Superior temporal gyrus (tissue), 1 donor: Measurements from ENCODE around the gene TIGD3.
"Not testable (repeated sequence)": the region's sequence is repeated elsewhere in the genome, so short reads cannot be mapped to it uniquely, and the experiment has no call there.

ENCODE experiments used
- DNase-seq: peaks from one replicate; pipeline ENCODE4 v3.0.0-alpha.2; 2016; ENCODE audit errors: extremely low spot score

TIGD3 gene

DNA sequence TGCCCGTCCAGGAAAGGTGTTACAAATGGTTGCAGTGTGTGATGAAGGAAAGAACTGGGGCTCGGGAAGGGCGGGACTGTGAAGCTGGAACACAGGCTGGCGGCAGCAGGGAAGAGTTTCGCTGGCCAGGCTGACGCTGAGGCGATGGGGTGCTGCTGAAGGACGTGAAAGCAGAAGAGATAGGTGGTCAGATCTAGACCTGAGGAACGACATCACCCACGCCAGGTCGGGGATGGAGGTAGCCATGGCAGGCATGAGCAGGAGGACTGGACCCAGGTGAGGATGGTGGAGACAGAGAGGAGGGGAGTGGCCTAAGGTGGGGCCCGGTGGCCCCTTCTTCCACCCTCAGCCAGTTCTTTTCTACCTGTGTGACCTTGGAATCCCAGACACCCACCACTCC lies 30.7 kb upstream of the TIGD3 start:
- no peak for DNase-seq

DNA sequence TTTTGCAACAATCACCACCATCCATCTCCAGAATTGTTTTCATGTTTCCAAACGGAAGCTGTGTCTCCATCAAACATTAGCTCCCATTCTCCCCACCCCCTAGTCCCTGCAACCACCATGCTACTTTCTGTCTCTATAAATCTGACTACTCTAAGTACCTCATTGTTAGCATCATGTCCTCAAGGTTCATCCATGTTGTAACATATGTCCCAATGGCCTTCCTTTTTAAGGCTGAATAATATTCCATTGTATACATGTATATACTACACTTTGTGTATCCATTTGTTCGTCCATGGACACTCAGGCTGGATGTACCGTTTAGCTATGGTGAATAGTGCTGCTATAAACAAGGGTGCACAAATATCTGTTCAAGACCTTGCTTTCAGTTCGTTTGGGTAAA lies 29.1 kb upstream of the TIGD3 start:
- no peak for DNase-seq

DNA sequence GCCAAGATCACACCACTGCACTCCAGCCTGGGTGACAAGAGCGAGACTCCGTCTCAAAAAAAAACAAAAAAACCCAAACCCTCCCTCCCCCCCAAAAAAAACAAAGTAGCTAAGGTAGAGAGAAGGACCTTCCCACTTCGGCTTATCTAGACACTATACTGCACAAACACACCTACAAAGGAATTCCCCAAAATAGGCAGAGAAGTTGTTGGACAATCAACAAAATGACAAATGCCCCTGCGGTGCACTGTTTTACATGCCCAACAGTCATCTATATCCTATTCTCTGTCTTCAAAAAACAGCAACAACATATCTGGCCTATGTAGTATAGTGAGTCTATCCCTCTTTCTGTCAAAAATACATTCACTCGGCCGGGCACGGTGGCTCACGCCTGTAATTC lies 27.5 kb upstream of the TIGD3 start:
- no peak for DNase-seq

DNA sequence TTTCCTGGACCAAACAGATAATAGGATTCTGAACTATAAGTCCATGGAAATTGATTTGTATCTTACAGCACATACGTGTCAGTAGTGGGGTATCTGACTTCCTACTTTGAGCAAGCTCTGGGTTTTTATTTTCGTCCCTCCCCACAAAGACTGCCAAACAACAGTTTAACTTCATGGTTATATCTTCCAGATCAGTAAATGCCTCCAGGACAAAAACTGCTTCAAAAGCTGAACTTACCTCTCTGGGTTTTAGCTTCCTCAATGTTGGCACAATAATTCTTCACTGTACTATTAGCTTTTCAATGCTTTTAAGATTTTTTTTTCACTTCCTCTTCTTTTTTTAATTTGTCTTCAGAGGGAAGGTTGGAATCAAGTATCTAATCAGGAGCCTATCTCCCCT lies 25.1 kb upstream of the TIGD3 start:
- DNase-seq: no peak

DNA sequence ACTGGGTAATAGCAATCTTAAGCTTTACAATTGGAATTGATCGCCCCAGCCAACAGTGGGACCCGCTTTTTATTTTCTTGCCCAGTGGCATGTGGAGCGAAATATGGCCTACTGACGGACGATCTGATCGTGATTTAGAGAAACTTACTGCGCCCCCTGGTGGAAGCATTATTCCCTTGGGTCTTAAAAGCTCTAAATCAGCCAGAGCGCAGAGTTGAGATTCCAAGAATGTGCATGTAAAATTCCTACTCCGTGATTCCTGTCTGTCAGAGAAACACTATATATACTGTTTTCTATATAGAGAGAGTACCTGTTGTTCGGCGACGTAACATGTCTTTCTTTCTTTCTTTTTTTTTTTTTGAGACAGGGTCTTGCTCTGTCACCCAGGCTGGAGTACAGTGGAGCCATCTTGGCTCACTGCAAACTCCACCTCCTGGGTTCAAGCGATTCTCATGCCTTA lies 24.6 kb upstream of the TIGD3 start:
- DNase-seq: peak; percentile 99

DNA sequence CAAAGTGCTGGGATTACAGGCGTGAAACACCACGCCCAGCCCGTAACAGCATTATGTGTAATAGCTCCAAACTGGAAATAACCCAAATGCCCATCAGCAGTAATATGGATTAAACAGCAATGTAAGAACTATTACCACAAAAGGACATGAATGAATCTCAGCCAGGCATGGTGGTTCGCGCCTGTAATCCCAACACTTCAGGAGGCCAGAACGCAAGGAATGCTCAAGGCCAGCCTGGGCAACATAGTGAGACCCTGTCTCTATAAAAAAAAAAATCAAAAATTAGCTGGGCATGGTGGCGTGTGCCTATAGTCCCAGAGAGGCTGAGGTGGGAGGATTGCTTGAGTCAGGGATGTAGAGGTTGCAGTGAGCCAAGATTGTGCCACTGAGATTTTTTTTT lies 24.0 kb upstream of the TIGD3 start:
- DNase-seq: no peak

DNA sequence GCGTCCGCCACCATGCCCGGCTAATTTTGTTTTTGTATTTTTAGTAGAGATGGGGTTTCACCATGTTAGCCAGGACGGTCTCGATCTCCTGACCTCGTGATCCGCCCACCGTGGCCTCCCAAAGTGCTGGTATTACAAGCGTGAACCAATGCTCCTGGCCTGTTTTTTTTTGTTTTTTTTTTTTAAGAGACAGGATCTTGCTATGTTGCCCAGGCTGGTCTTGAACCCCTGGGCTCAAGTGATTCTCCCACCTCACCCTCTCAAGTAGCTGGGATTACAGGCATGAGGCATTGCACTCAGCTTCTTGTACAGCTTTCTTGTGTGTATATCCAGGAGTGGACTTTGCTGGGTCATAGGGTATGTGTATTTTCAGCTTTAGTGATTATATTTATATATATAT lies 22.0 kb upstream of the TIGD3 start:
- not testable (repeated sequence) for DNase-seq

DNA sequence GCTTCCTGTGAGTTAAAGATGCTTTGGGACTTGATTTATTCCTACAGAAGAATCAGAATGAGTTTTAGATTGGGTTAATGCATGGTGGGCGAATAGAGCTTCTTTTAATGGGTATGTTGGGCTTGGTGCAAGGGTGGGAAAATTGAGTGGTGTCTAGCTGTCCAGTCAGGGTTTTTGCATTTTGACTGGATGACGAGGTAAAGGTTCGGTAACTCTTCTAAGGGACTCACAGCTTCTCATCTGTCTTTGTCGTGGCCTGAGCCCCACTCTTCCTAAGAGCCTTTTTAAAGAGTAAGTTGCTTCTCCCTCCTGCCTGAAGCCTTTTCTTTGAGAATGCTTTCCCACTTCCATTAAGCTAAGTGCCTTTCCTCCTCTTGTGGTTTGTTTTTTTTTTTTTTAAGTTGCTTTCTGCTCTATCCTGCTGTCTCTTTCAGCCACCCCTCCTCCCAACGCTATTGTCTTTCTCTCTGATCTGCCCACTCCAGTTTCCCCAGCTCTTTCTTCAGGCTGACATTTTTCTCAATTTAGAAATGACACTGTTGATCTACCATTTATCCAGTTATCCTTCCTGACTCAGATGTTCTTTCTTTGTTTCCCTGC lies 19.8 kb upstream of the TIGD3 start:
- no peak for DNase-seq

DNA sequence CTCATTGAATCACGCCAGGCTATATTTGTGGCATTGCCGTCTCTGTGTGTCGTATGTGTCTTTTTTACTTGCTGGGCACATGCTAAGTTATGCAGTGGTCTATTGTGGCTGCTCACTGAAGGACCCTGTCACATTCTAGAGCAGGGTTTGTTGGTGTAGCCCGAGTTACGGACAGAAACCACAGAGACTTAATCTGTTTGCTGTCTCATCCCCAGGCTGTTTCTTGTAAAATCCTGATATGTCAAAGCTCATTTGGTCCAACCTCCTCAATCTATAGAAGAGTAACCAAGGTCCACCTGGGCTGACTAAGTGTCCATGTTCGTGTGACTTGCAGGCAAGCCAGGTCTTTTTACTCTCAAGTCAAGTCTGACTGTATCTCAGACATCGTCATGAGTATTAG lies 15.9 kb upstream of the TIGD3 start:
- no peak for DNase-seq

DNA sequence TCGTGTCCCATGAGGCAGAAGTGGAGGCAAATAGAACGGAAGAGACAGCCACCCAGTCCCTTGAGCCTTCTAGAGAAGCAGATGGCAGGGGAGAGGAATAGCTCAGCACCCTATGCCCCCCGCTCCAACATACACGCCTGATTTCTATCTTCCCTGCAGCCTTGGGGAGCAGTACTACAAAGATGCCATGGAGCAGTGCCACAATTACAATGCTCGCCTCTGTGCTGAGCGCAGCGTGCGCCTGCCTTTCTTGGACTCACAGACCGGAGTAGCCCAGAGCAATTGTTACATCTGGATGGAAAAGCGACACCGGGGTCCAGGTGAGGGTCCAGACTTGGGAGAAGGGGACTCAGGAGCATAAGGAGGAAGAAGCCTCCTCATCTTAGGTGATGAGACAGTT lies 14.3 kb upstream of the TIGD3 start:
- peak; percentile 67 for DNase-seq

DNA sequence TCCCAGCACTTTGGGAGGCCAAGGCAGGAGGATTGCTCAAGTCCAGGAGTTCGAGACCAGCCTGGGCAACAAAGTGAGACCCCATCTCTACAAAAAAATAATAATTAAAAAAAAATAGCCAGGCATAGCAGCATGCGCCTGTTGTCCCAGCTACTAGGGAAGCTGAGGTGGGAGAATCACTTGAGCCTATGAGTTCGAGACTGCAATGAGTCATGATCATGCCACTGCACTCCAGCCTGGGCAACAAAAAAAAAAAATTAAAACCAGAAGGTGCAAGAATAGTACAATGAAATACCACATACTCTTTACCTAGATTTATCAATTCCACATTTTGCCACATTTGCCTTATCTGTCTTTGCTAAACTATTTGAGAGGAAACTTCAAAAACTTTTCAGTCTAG lies 12.7 kb upstream of the TIGD3 start:
- DNase-seq: no peak

DNA sequence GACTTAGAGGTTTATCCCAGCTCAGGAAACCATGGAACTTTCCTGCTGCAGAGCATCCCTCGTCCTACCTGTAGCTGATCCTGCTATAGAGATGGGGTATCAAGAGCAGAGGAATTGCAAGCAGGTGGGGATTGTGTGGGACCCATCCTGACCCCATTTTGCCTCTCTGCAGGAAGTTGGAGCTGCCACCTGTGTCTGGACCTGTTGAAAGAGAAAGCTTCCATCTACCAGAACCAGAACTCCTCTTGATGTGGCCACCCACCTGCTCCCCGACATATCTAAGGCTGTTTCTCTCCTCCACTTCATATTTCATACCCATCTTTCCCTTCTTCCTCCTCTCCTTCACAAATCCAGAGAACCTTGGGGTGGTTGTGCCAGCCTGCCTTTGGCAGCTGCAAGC lies 3.0 kb upstream of the TIGD3 start:
- no peak for DNase-seq

DNA sequence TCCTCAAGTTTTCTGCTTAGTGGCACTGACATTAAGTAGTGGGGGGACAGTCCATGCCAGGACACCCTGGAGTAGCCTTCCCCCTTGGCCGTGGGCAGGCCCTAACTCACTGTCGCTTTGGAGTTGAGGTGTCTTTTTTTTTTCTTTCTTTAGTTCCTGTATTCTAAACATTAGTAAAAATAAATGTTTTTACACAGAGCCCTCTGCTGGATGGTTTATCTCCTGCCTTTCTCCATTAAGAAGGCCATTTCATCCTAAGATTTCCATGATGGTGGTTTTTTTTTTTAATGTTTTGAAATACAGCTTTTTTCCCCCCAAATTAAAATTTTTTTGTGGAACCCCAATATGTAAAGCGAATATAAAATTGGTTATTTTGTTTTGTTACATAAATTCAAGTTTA lies 1.8 kb upstream of the TIGD3 start:
- peak; percentile 61 for DNase-seq

DNA sequence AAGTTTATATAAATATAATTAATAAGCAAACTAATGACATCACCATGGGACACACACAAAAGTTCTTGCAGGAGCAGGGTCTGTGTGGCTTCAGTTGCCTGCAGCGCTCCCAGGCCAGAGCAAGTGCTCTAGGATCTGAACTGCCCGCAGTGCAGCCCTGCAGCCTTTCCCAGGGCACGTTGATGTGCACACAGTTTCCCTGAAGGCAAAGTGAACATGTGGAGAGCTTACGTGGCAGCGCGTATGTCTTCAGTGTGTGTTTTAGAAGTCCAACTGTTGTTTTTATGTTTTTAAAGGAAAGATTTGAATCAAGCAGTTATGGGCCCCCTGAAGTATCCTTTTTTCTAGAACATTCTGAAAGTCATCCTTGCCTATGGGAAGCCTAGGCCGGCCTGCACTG lies 1.2 kb upstream of the TIGD3 start:
- no peak for DNase-seq

DNA sequence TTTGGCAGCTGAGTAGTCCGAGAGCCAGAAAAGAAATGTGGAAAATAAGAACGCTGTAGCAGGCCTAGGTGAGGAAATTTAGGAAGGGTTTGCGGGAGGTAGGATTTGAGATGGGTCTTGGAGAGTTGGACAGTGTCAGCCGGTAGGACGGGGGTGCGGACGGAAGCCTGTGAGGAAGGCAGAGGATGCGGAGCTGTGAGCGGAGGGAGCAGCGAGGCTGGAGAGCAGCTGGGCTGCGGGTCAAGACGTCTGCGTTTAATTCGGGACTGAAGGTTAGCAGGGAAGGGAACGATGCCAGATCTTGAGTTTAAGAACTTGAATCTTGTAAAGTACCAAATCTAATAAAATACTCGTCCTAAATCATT lies 669 bp upstream of the TIGD3 start:
- peak; percentile 72 for DNase-seq

DNA sequence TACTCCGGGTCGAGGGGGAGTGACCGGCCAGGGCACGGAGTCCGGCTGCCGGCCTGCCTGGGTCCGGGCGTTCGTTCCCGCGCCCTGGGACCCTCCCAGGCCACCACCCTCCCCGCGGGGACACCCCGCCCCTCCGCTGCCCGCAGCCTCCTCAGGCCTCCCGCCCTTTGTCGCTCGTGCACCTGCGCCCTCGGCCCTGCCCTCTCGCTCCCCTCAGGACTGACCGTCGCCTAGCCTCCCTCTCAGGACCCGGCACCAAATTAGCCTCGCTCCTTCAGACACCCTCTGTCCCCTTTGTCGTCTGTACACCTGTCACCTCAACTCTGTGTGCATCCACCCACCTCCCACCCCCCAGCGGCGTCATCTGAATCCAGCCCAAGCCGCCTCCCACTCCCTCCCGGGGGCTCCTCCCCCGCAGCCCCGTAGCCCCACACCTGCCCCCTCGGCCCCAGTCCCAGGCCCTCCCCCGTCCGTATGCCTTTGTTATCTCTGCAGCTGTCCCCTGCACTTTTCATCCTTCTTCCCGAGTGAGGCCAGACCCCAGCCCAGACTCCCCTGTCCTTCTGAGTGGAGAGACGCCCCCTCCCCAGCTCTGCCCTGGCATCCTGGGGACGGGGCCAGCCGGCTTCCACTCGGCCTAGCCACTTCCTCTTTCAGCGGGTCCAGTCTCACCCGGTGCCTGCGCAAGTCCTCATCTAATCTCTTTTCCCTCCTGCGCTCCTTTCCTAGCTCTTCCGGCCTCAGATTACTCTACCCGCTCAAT lies 643 bp downstream of the TIGD3 start:
- no peak for DNase-seq

DNA sequence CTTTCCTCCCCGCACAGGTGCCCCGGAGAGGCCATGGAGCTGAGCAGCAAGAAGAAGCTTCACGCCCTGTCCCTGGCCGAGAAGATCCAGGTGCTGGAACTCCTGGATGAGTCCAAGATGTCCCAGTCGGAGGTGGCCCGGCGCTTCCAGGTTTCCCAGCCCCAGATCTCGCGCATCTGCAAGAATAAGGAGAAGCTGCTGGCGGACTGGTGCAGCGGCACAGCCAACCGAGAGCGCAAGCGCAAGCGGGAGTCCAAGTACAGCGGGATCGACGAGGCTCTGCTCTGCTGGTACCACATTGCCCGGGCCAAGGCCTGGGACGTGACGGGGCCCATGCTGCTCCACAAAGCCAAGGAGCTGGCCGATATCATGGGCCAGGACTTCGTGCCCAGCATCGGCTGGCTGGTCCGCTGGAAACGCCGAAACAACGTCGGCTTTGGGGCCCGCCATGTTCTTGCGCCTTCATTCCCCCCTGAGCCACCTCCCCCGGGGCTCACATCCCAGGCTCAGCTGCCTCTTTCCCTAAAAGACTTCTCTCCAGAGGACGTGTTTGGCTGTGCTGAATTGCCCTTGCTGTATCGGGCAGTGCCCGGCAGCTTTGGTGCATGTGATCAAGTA lies 1.3 kb downstream of the TIGD3 start:
- peak; percentile 40 for DNase-seq

DNA sequence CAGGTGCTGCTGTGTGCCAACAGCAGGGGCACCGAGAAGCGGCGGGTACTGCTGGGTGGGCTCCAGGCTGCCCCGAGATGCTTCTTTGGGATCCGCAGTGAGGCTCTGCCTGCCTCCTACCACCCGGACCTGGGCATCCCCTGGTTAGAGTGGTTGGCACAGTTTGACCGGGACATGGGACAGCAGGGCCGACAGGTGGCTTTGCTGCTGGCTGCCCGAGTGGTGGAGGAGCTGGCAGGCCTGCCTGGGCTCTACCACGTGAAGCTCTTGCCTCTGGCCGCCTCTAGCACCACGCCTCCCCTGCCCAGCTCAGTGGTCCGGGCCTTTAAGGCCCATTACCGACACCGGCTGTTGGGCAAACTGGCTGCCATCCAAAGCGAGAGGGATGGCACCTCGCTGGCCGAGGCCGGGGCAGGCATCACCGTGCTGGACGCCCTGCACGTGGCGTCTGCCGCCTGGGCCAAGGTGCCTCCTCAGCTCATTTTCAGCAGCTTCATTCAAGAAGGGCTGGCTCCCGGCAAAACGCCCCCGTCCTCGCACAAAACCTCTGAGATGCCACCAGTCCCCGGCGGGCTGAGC lies 1.9 kb downstream of the TIGD3 start:
- DNase-seq: no peak

DNA sequence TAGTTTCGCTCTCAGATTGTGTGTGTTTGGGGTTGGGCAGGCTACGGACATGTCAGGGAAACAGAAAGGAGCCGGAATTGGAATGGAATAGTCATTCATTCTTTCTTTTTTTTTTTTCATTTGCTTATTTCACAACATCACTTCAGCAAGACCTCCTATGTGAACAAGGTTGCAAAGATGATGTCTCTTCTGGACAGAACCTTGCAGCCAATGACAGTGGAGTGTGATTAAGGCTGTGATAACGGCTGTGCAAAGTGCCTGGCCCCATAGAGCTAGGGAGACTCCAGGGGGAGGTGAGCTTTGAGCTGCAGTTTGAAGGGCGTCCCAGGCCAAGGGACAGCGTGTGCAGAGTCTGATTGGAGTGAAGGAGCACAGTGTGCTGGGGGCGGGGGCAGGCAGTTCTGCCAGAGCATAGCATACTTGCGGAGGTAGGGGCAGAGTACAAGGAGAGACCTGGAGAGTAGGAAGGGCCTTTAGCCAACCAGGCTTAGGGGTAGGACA lies 3.4 kb downstream of the TIGD3 start:
- no peak for DNase-seq

DNA sequence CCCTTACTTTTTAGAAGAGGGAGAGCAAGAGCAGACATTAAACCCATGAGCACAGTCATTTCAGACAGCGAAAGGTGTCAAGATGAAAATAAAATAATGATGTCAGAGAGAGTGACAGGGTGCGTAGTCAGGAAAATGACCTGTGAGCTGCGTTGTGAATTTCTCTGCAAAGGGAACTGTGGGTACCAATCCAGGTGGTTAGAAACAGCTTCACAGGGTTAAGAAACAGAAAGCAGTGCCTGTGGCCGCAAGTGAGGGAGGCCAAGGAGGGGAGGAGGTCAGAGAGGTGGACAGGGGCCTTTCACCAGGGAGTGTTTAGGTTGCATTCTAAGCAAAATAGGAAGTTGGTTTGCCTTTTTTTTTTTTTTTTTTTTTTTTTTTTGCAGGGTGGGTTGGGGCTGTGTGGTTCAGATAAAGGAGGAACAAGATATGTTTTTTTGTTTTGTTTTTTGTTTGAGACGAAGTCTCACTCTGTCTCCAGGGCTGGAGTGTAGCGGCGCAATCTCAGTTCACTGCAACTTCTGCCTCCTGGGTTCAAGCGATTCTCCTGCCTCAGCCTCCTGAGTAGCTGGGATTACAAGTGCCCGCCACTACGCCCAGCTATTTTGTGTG lies 7.9 kb downstream of the TIGD3 start:
- DNase-seq: no peak

DNA sequence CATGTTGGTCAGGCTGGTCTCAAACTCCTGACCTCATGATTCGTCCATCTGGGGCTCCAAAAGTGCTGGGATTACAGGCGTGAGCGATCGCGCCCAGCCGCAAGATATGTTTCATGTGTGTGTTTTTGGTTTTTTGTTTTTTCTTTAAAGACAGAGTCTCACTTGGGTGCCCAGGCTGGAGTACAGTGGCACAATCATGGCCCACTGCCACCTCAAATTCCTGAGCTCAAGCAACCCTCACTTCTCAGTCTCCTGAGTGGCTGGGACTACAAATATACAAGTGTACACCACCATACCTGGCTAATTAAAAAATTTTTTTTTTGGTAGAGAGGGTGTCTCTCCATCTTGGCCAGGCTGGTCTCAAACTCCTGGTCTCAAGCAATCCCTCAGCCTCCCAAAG lies 8.4 kb downstream of the TIGD3 start:
- DNase-seq: no peak

DNA sequence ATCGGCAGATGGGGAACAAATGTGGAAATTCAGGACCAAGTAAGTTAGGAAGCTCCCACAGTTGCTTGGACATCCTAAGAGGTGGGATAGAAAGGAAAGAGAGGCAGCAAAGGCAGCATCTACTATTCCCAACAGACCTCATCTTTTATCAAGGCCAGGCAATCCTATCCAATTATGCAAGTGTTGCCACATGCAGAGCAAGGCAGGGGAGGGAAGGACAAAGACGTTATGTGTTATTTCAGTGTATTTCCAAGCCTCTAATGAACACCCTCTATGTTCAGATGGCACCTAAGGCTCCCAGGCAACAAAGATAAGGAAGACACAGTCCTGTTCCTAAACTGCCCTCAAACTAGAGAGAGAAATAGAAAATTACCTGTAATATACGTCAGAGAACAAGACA lies 9.2 kb downstream of the TIGD3 start:
- no peak for DNase-seq
